ENCODE results near the gene UNC5CL.

Gene UNC5CL

GRCh38 chr6:40977695-40978094 lies 61.3 kb downstream of the UNC5CL start:
- in situ Hi-C loops (cut with MboI; ENCODE audit: low sequenced_read_pairs): no loop called here

GRCh38 chr6:40977085-40977484 lies 61.9 kb downstream of the UNC5CL start:
- in situ Hi-C loops (cut with MboI; ENCODE audit: low sequenced_read_pairs): no loop called here

All from HL-60/S4 (cell line).